Kidney epithelial cell (primary cell): Measurements from ENCODE around the gene DENND10. TPM values are rescaled to one million over a fixed set of nuclear protein-coding genes. Genes with fewer than 3 reads are reported as not detected.

Source experiments
- DNase-seq: peaks from one replicate; pipeline ENCODE4 v3.0.0-alpha.2; 2010; ENCODE audit warnings: low read depth
- H3K27me3 ChIP-seq: 2 replicates; pipeline ENCODE4 v1.6.0; 2011; ENCODE audit warnings: low read length; ENCODE audit not compliant: control insufficient read depth, insufficient read depth
- H3K36me3 ChIP-seq: 2 replicates; pipeline ENCODE4 v1.5.1; 2011; ENCODE audit warnings: low read length; ENCODE audit not compliant: control insufficient read depth, insufficient read depth
- H3K4me3 ChIP-seq: 2 replicates; pipeline ENCODE4 v1.5.1; 2011; ENCODE audit warnings: low read depth, mild to moderate bottlenecking, control low read depth, low read length
- total RNA-seq: library from RNA; depleted of rRNA; stranded (reverse); fragments of >200 nt; gene quantifications from 2 replicates; pipeline ENCODE4 v1.2.3, GENCODE V29; 2015
- TF ChIP-seq, protein P1 (sequence below): IDR thresholded peaks from 2 replicates; pipeline ENCODE4 v1.5.1; 2011; ENCODE audit warnings: mild to moderate bottlenecking, moderate library complexity, low read length, control low read depth, inconsistent platforms; ENCODE audit not compliant: insufficient read depth, poor library complexity, severe bottlenecking

DENND10 gene
- total RNA-seq, 1 donor from 2014 or later, result 78.7 TPM

DNA sequence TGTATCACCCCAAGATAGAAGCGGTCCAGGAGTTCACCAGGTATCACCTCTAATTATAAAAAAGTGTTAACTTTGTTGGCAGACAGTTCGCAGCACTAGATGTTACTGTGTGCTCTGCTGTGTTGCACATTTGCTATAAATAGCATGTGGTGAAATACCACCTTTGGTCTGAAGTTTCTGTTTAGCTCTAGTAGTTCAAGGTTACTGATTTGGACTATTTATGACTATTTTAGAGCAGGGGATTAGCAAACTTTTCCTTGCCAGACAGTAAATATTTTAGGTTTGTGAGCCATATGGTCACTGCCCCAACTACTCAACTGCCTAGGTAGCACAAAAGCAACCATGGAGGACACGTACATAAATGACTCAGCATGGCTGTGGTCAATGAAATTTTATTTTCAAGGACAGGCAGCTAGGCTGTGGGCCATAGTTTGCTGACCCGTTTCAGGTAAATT lies 16.5 kb downstream of the DENND10 start:
- TF ChIP-seq, protein P1, sequence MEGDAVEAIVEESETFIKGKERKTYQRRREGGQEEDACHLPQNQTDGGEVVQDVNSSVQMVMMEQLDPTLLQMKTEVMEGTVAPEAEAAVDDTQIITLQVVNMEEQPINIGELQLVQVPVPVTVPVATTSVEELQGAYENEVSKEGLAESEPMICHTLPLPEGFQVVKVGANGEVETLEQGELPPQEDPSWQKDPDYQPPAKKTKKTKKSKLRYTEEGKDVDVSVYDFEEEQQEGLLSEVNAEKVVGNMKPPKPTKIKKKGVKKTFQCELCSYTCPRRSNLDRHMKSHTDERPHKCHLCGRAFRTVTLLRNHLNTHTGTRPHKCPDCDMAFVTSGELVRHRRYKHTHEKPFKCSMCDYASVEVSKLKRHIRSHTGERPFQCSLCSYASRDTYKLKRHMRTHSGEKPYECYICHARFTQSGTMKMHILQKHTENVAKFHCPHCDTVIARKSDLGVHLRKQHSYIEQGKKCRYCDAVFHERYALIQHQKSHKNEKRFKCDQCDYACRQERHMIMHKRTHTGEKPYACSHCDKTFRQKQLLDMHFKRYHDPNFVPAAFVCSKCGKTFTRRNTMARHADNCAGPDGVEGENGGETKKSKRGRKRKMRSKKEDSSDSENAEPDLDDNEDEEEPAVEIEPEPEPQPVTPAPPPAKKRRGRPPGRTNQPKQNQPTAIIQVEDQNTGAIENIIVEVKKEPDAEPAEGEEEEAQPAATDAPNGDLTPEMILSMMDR, result no peak
- DNase-seq, result no peak
- Histone ChIP-seq H3K27me3 (no peaks in the 10 kb centered on the region), H3K4me3 (no peak overlapping the region), H3K36me3 (no peaks in the 10 kb centered on the region)

- TF ChIP-seq, protein P1, result no peak
- DNase-seq, result no peak
- Histone ChIP-seq H3K36me3 (no peaks in the 10 kb centered on the region), H3K27me3 (no peaks in the 10 kb centered on the region), H3K4me3 (no peak overlapping the region)
These were observed 17.0 kb downstream of the DENND10 start for GRCh38 chr10:119120875-119121274.

GRCh38 chr10:119125942-119126341 lies 22.0 kb downstream of the DENND10 start:
- H3K4me3 ChIP-seq, result no peak overlapping the region
- H3K36me3 ChIP-seq, result peaks cover 2% of the 10 kb centered on the region
- no peaks in the 10 kb centered on the region for H3K27me3 ChIP-seq
- no peak for DNase-seq
- TF ChIP-seq, protein P1, result no peak

DNA sequence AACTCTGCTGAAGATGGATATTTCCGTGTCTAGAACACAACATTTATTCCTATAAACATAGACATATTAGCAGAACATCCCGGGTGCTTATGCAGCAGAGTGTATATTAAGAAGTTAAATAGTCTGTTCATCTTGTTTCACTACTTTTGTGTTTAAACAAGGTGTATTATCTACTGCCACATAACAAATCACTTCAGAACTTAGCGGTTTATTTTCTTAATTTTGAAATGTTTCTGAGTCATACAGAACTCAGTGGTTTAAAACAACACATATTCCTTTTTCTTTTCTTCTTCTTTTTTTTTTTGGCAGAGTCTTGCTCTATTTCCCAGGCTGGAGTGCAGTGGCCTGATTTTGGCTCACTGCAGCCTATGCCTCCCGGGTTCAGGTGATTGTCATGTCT lies 25.8 kb downstream of the DENND10 start:
- H3K36me3 ChIP-seq, result peaks cover 4% of the 10 kb centered on the region
- TF ChIP-seq, protein P1, result no peak
- no peak for DNase-seq

GRCh38 chr10:119131512-119132240 lies 27.8 kb downstream of the DENND10 start:
- TF ChIP-seq, protein P1, result no peak
- peaks cover 4% of the 10 kb centered on the region for H3K36me3 ChIP-seq
- DNase-seq, result no peak
- no peak overlapping the region for H3K4me3 ChIP-seq
- H3K27me3 ChIP-seq, result no peaks in the 10 kb centered on the region

More for the DNA sequence above, 25.8 kb downstream of the DENND10 start:
- Histone ChIP-seq H3K27me3 (no peaks in the 10 kb centered on the region), H3K4me3 (no peak overlapping the region)
